A549 (cell line): ENCODE measurements around the gene UNCX. TPM values are rescaled to one million over a fixed set of nuclear protein-coding genes. Genes with fewer than 3 reads are reported as not detected.
"Not testable (repeated sequence)": the region's sequence is repeated elsewhere in the genome, so short reads cannot be mapped to it uniquely, and the experiment has no call there.

ENCODE experiments used
- ATAC-seq, 2 experiments: fragments of 200-7000 bp in 1 of 2; fragments of >200 bp in 1 of 2; cut with Nextera tagmentation in 1 of 2; cut with Tn5 transposase in 1 of 2; 3 replicates each; pipeline versions ENCODE4 v1.8.0 to v1.9.1; 2018 to 2020; ENCODE audit warnings: mild to moderate bottlenecking in 1 of 2, moderate library complexity in 1 of 2
- CTCF ChIA-PET: fragments of 300-600 bp; sonication (Branson Sonifier 250); formaldehyde crosslinking; extraction: SDS; loops from one replicate; lab custom pipeline; 2021; ENCODE audit warnings: antibody characterized with exemption, inconsistent platforms; lab: Yijun Ruan, JAX
- POLR2A ChIA-PET: fragments of 350-600 bp; formaldehyde crosslinking; extraction: SDS; loops from one replicate; lab custom pipeline; 2021; ENCODE audit warnings: antibody characterized with exemption, inconsistent platforms; lab: Yijun Ruan, JAX
- DNase-seq, 2 experiments: peaks; one replicate each; pipeline versions ENCODE4 v3.0.0 to v3.0.0-alpha.2; 2011 to 2016; ENCODE audit warnings: low read depth in 1 of 2, low spot score in 1 of 2
- FAIRE-seq: peaks from 2 replicates; lab custom pipeline; 2011; peaks lifted over from hg19 to GRCh38; lab: Jason Lieb, UNC
- H3K27ac ChIP-seq, 2 experiments: fragments of >200 bp; sonication (Bioruptor Twin); formaldehyde crosslinking; 3 replicates each; pipeline ENCODE4 v1.5.1; 2016 to 2017
- H3K4me1 ChIP-seq: fragments of >200 bp; sonication (Bioruptor Twin); formaldehyde crosslinking; 3 replicates; pipeline ENCODE4 v1.6.1; 2016
- H3K4me2 ChIP-seq: fragments of >200 bp; sonication (Bioruptor Twin); formaldehyde crosslinking; 3 replicates; pipeline ENCODE4 v1.6.1; 2016
- H3K4me3 ChIP-seq: fragments of >200 bp; sonication (Bioruptor Twin); formaldehyde crosslinking; 3 replicates; pipeline ENCODE4 v1.5.1; 2016
- H3K9me3 ChIP-seq: fragments of >200 bp; sonication (Bioruptor Twin); formaldehyde crosslinking; 3 replicates; pipeline ENCODE4 v1.6.1; 2016
- CHD2 ChIP-seq: fragments of 150-350 bp; IDR thresholded peaks from 2 replicates; pipeline ENCODE4 v1.6.1; 2014; ENCODE audit warnings: low read length; ENCODE audit not compliant: partially characterized antibody
- EHF ChIP-seq: fragments of 250-450 bp; sonication (Bioruptor Pico); IDR thresholded peaks from 2 replicates; pipeline ENCODE4 v1.5.0; 2020; ENCODE audit warnings: mild to moderate bottlenecking
- EP300 ChIP-seq, 2 experiments: fragments of >200 bp; sonication (Bioruptor Twin); formaldehyde crosslinking; IDR thresholded peaks; 2 replicates in 1 of 2; 3 replicates in 1 of 2; pipeline ENCODE4 v1.6.1; 2016 to 2017
- FOSL2 ChIP-seq, 2 experiments: fragments of 450-650 bp in 1 of 2; fragments of >200 bp in 1 of 2; sonication (Bioruptor Twin) in 1 of 2; formaldehyde crosslinking; IDR thresholded peaks; 2 replicates each; pipeline versions ENCODE4 v1.5.0 to v1.6.1; 2016 to 2020; ENCODE audit warnings: mild to moderate bottlenecking in 1 of 2, moderate library complexity in 1 of 2
- FOXS1 ChIP-seq: fragments of 250-450 bp; sonication (Bioruptor Pico); IDR thresholded peaks from 2 replicates; pipeline ENCODE4 v1.5.0; 2020; ENCODE audit warnings: mild to moderate bottlenecking, moderate library complexity
- GATA3 ChIP-seq: IDR thresholded peaks from 2 replicates; pipeline ENCODE4 v1.6.1; 2012; ENCODE audit warnings: borderline replicate concordance
- HOXA7 ChIP-seq: fragments of 250-450 bp; sonication (Bioruptor Pico); IDR thresholded peaks from 2 replicates; pipeline ENCODE4 v1.5.0; 2020; ENCODE audit warnings: mild to moderate bottlenecking, moderate library complexity
- KDM1A ChIP-seq: fragments of 200-600 bp; sonication (generic); IDR thresholded peaks from 2 replicates; pipeline ENCODE4 v1.6.1; 2016; ENCODE audit warnings: low read depth, mild to moderate bottlenecking
- KDM5A ChIP-seq: fragments of 200-600 bp; sonication (generic); IDR thresholded peaks from 2 replicates; pipeline ENCODE4 v1.6.1; 2016; ENCODE audit warnings: antibody characterized with exemption, mild to moderate bottlenecking
- MAFK ChIP-seq: fragments of 450-650 bp; IDR thresholded peaks from 2 replicates; pipeline ENCODE4 v1.6.1; 2014; ENCODE audit not compliant: partially characterized antibody
- POLR2A ChIP-seq: IDR thresholded peaks from 2 replicates; pipeline ENCODE4 v1.6.1; 2012; ENCODE audit warnings: mild to moderate bottlenecking, low read length
- RARB ChIP-seq: fragments of 250-450 bp; sonication (Bioruptor Pico); IDR thresholded peaks from 2 replicates; pipeline ENCODE4 v1.8.0; 2021; ENCODE audit warnings: mild to moderate bottlenecking, moderate library complexity
- RCOR1 ChIP-seq: fragments of 150-350 bp; IDR thresholded peaks from 2 replicates; pipeline ENCODE4 v1.6.1; 2014; ENCODE audit warnings: antibody characterized with exemption, low read length, low read depth
- RFX5 ChIP-seq: fragments of 450-650 bp; IDR thresholded peaks from 2 replicates; pipeline ENCODE4 v1.7.1; 2014; ENCODE audit warnings: antibody characterized with exemption, mild to moderate bottlenecking, moderate library complexity
- SMC3 ChIP-seq: fragments of >200 bp; sonication (Bioruptor Twin); formaldehyde crosslinking; IDR thresholded peaks from 3 replicates; pipeline ENCODE4 v1.6.1; 2018; ENCODE audit warnings: inconsistent platforms
- SREBF2 ChIP-seq: fragments of 450-650 bp; IDR thresholded peaks from 2 replicates; pipeline ENCODE4 v1.6.1; 2014; ENCODE audit warnings: mild to moderate bottlenecking, moderate library complexity
- ZC3H11A ChIP-seq: fragments of 450-650 bp; IDR thresholded peaks from 2 replicates; pipeline ENCODE4 v1.6.1; 2014; ENCODE audit warnings: antibody characterized with exemption, mild to moderate bottlenecking
- ZFP36 ChIP-seq: fragments of 450-650 bp; IDR thresholded peaks from 2 replicates; pipeline ENCODE4 v1.6.1; 2014; ENCODE audit warnings: borderline replicate concordance; ENCODE audit not compliant: partially characterized antibody
- WGBS: methylation state at CpG from one replicate; pipeline ENCODE4 v1.1.6; 2017; ENCODE audit errors: missing lambda C conversion rate; 5-methylcytosine and 5-hydroxymethylcytosine counted together
- polyA plus RNA-seq, 4 experiments: library from polyadenylated mRNA; depleted of rRNA in 3 of 4; stranded (reverse); fragments of >200 nt; fragmentation: RNase III in 1 of 4; extraction: RNeasy Plus Mini Kit Qiagen cat#74134 plus additional on column Dnase treatment in 1 of 4; gene quantifications; 2 replicates in 3 of 4; 3 replicates in 1 of 4; pipeline ENCODE4 v1.2.3, GENCODE V29; 2011 to 2017
- TF ChIP-seq, protein P1 (sequence below): fragments of 450-650 bp; IDR thresholded peaks from 2 replicates; pipeline ENCODE4 v1.6.1; 2014; ENCODE audit warnings: antibody characterized with exemption
- TF ChIP-seq, protein P2 (sequence below): fragments of >200 bp; sonication (Bioruptor Twin); formaldehyde crosslinking; IDR thresholded peaks from 2 replicates; pipeline ENCODE4 v1.6.1; 2016
- TF ChIP-seq, protein P3 (sequence below): fragments of >200 bp; sonication (Bioruptor Twin); formaldehyde crosslinking; IDR thresholded peaks from 3 replicates; pipeline ENCODE4 v1.5.1; 2016
- TF ChIP-seq, protein P4 (sequence below): fragments of 250-450 bp; sonication (Bioruptor Pico); IDR thresholded peaks from 2 replicates; pipeline ENCODE4 v1.5.0; 2021; ENCODE audit warnings: mild to moderate bottlenecking, moderate library complexity, borderline replicate concordance

The UNCX gene
- polyA plus RNA-seq, 2 of the 4 experiments (the other 2 are of a cell fraction), result not detected

DNA sequence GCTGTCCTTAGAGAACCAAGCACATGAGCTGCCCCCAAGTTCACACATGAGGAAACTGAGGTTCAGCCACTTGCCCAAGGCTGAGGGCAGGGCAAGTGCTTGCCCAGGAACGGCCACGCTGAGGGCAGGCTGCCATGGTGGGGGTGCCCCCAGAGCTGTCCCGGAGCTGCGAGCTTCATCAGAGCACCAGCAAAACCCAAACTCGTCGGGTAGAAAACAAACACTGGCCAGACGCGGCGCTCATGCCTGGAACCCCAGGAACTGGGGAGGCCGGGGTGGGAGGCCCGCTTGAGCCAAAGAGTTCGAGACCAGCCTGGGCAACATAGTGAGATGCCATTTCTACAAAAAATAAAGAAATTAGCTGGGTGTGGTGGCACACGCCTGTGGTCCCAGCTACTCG lies 38.4 kb downstream of the UNCX start (continued):
- no peak for TF ChIP-seq POLR2A
- TF ChIP-seq RARB (CRISPR knock-in tag), result no peak
- TF ChIP-seq, protein P1, sequence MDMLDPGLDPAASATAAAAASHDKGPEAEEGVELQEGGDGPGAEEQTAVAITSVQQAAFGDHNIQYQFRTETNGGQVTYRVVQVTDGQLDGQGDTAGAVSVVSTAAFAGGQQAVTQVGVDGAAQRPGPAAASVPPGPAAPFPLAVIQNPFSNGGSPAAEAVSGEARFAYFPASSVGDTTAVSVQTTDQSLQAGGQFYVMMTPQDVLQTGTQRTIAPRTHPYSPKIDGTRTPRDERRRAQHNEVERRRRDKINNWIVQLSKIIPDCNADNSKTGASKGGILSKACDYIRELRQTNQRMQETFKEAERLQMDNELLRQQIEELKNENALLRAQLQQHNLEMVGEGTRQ, result no peak

DNA sequence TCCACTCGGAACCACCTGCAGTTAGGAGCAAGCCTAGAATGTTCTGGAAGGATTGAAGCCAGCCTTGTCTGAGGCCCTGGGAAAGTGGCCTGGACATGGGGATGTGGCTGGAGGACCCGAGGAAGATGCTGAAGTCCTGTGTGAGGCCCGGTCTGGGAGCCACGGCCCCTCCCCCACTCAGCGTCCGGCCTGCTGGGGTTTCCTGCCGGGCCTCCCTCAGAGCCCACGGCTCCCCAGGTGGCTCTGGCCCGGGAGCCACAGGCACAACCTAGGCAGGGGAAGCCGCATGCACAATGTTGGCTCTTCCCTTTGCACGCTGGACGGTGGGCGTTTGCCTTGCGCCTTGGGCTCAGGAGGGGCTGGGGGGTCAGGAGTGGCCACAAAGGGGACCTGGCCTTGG lies 39.0 kb downstream of the UNCX start:
- DNase-seq (no peak), ATAC-seq (no peak), FAIRE-seq (no peak)
- Histone ChIP-seq H3K4me3 (no peak overlapping the region), H3K4me2 (no peak overlapping the region), H3K9me3 (no peaks in the 10 kb centered on the region; the same call in 2 of the 3 replicates), H3K4me1 (no peaks in the 10 kb centered on the region), H3K27ac (no peak overlapping the region)
- 63% methylated on average over 12 of the region's 14 CpGs for WGBS
- TF ChIP-seq FOSL2 (IDR thresholded peaks at IDR 0.05) (no peak), FOSL2 (CRISPR knock-in tag; IDR thresholded peaks at IDR 0.05) (no peak), ZFP36 (no peak), SREBF2 (no peak), RCOR1 (no peak), SMC3 (no peak), KDM5A (no peak), HOXA7 (no peak), KDM1A (no peak), MAFK (no peak)
- TF ChIP-seq, protein P1, result no peak
- ChIA-PET POLR2A (no interaction called here), CTCF (no interaction called here)

DNA sequence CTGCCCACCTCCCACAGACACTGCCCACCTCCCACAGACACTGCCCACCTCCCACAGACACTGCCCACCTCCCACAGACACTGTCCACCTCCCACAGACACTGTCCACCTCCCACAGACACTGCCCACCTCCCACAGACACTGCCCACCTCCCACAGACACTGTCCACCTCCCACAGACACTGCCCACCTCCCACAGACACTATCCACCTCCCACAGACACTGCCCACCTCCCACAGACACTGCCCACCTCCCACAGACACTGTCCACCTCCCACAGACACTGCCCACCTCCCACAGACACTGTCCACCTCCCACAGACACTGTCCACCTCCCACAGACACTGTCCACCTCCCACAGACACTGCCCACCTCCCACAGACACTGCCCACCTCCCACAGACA lies 39.5 kb downstream of the UNCX start:
- CTCF ChIA-PET, ATAC-seq, H3K4me3 ChIP-seq, FAIRE-seq, H3K4me1 ChIP-seq, H3K9me3 ChIP-seq, H3K27ac ChIP-seq, DNase-seq, H3K4me2 ChIP-seq, POLR2A ChIA-PET: not testable (repeated sequence)

DNA sequence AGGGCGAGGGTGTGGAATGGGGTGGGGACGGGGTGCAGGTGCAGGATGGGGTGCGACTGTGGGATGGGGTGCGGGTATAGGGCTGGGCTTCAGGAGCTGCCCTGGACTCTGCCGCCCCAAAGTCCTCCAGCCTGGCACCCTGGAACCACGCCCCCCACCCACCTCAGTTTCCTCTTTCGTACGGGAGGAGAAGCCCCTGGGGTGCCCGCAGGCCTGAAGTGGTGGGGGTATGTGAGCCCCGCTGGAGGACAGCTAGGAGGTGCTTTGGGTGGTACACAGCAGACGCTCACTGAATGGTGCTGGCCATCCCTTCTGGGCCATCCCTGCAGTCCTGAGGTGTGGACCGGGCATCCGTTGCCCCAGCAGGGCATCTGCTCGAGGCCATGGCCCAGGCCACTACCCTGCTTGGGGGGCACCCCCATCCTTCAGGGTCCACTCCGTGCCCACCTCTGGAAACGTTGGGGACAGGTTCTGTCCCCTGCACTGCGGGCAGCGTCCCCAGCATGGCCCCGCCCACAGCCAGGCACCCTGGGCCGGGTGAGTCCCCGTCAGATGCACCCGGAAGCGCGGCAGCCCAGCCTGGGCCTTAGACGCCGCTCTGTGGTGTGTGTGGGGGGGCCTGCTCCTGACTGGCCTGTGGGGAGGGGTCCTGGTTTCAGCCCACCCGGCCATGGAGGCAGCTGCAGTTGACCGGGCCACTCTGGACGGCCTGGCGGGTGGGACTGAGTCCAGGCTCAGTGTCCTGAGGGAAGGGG lies 41.6 kb downstream of the UNCX start:
- Histone ChIP-seq H3K27ac (no peak overlapping the region), H3K4me2 (no peak overlapping the region), H3K9me3 (no peaks in the 10 kb centered on the region; the same call in 2 of the 3 replicates), H3K4me1 (no peaks in the 10 kb centered on the region), H3K4me3 (no peak overlapping the region)
- no peak for DNase-seq
- CTCF ChIA-PET, result interaction anchor here (1.5 to 1.6 kb wide), 2 partner anchors 10 to 12 kb away, joined by 5 to 8 read pairs; no protein-coding TSS in a partner anchor
- FAIRE-seq, result no peak
- WGBS, result 60% methylated on average over 19 of the region's 30 CpGs
- peak in 1 of 2 experiments; percentile 38; a peak in 3 of 6 replicates for ATAC-seq
- POLR2A ChIA-PET, result no interaction called here
- no peak for TF ChIP-seq CHD2

DNA sequence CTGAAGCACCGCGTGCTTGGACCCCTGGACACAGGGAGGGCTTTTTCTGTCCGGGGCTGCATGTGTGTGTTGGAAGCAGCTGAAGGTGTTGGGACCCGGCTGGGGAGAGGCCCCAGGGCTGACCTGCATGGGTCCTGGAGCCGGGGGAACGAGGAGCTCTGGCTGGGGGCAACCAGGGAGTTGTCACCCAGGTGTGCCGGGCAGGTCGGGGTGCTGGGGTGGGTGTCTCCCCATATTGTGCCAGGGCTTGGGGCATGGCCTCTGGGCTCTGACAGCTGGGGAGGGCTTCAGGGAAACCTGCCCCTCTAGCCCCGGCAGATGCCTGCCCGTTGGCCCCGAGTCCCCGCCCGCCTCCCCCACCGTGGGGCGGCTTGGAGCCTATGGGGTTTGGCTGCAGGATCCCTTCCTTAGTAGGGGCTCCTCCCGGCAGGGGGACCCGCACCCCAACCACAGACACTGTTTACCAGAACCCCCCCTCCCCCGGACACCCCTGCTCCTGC lies 42.3 kb downstream of the UNCX start:
- ChIA-PET CTCF (interaction anchor here (0.7 to 1.6 kb wide), 3 partner anchors 10 to 81 kb away, joined by 3 to 8 read pairs (median 5); no protein-coding TSS in a partner anchor), POLR2A (no interaction called here)
- Histone ChIP-seq H3K9me3 (no peaks in the 10 kb centered on the region; the same call in 2 of the 3 replicates), H3K4me2 (no peak overlapping the region), H3K4me1 (no peaks in the 10 kb centered on the region), H3K27ac (no peak overlapping the region), H3K4me3 (no peak overlapping the region)
- DNase-seq (no peak), ATAC-seq (peak in 1 of 2 experiments; percentile 47; a peak in 3 of 6 replicates), FAIRE-seq (no peak)
- WGBS, result 78% methylated on average over 8 of the region's 18 CpGs
- TF ChIP-seq, protein P2, sequence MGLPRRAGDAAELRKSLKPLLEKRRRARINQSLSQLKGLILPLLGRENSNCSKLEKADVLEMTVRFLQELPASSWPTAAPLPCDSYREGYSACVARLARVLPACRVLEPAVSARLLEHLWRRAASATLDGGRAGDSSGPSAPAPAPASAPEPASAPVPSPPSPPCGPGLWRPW, result no peak
- TF ChIP-seq RFX5 (no peak), SREBF2 (no peak), KDM5A (no peak), ZC3H11A (no peak), EHF (CRISPR knock-in tag) (no peak), FOXS1 (CRISPR knock-in tag) (no peak), ZFP36 (no peak), GATA3 (no peak), EP300 (IDR thresholded peaks at IDR 0.05) (no peak)
- TF ChIP-seq, protein P3, sequence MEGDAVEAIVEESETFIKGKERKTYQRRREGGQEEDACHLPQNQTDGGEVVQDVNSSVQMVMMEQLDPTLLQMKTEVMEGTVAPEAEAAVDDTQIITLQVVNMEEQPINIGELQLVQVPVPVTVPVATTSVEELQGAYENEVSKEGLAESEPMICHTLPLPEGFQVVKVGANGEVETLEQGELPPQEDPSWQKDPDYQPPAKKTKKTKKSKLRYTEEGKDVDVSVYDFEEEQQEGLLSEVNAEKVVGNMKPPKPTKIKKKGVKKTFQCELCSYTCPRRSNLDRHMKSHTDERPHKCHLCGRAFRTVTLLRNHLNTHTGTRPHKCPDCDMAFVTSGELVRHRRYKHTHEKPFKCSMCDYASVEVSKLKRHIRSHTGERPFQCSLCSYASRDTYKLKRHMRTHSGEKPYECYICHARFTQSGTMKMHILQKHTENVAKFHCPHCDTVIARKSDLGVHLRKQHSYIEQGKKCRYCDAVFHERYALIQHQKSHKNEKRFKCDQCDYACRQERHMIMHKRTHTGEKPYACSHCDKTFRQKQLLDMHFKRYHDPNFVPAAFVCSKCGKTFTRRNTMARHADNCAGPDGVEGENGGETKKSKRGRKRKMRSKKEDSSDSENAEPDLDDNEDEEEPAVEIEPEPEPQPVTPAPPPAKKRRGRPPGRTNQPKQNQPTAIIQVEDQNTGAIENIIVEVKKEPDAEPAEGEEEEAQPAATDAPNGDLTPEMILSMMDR, result no peak
- TF ChIP-seq, protein P4, sequence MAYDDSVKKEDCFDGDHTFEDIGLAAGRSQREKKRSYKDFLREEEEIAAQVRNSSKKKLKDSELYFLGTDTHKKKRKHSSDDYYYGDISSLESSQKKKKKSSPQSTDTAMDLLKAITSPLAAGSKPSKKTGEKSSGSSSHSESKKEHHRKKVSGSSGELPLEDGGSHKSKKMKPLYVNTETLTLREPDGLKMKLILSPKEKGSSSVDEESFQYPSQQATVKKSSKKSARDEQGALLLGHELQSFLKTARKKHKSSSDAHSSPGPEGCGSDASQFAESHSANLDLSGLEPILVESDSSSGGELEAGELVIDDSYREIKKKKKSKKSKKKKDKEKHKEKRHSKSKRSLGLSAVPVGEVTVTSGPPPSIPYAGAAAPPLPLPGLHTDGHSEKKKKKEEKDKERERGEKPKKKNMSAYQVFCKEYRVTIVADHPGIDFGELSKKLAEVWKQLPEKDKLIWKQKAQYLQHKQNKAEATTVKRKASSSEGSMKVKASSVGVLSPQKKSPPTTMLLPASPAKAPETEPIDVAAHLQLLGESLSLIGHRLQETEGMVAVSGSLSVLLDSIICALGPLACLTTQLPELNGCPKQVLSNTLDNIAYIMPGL (CRISPR knock-in tag), result no peak
